ENCODE results near the gene C3orf52.

C3orf52 gene

GRCh38 chr3:112115806-112116383 is 29.7 kb downstream of the C3orf52 start:
- no peak for TF ChIP-seq JUND (IDR thresholded peaks at IDR 0.05; ENCODE audit: low read depth)
- no peak for DNase-seq (ENCODE audit: low read depth in 1 of 2, low spot score in 1 of 2)
- in situ Hi-C loops (cut with HindIII; ENCODE audit: low pct_unique_long_range_greater_than_20kb, low sequenced_read_pairs), result no loop called here

DNA sequence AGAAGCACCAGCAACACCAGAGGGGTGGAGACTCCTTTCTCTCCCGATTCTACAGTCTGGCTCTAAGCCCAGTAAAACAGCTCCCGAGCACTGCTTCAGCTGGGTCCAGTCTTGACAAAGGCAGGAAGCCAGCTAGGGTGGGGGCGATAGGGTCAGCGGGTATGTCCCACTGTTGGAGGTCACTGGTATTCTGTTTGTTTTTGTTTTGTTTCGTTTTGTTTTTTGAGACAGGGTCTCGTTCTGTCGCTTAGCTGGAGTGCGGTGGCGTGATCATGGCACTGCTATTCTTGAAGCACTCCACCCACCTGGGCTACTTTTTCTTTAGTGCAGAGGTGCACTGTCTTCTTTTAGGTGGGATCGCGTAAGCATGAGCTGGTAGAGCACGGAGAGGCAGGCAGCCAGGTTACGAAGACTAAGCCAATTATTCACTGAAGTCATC is 30.6 kb downstream of the C3orf52 start:
- TF ChIP-seq JUND (IDR thresholded peaks at IDR 0.05; ENCODE audit: low read depth), result no peak
- no peak for DNase-seq (ENCODE audit: low read depth in 1 of 2, low spot score in 1 of 2)
- in situ Hi-C loops (cut with HindIII; ENCODE audit: low pct_unique_long_range_greater_than_20kb, low sequenced_read_pairs), result no loop called here

GRCh38 chr3:112117415-112117814 is 31.2 kb downstream of the C3orf52 start:
- in situ Hi-C loops (cut with HindIII; ENCODE audit: low pct_unique_long_range_greater_than_20kb, low sequenced_read_pairs), result no loop called here
- no peak for TF ChIP-seq JUND (IDR thresholded peaks at IDR 0.05; ENCODE audit: low read depth)
- DNase-seq (ENCODE audit: low read depth in 1 of 2, low spot score in 1 of 2), result no peak

DNA sequence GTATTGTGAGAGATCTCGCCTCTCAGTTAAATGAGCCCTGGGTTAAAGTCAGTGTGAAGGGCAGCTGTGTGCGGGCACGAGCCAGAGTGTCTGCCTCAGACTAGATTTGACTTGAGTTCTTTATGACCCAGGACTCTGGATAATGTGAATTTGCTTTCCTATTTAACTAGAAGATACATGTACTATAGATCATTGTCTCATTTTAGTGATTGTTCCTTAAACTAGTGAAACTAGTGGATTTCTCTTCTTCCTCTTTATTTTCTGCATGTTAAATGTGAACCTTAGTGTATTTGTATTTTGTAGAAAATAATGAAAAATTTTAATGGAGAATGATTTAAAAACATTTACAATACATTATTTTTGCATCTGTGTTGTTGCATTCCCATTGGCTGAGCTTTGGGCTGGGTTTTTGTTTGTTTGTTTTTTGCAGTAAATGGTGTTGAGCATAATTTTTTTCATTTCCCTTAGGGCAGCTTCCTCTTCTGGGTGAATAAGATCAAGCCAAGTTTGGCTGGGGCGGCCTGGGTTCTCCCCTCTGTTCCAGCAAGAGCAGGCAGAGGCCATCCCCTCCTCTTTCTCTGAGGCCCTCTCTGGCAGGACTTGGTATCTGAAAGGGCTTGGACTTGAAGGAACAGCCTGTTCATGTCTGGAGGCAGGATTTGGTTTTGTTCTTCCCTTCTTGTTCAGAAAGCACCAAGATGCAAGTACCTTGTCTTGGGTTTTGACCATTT is 31.8 kb downstream of the C3orf52 start:
- TF ChIP-seq JUND (IDR thresholded peaks at IDR 0.05; ENCODE audit: low read depth), result no peak
- in situ Hi-C loops (cut with HindIII; ENCODE audit: low pct_unique_long_range_greater_than_20kb, low sequenced_read_pairs), result no loop called here
- no peak for DNase-seq (ENCODE audit: low read depth in 1 of 2, low spot score in 1 of 2)

DNA sequence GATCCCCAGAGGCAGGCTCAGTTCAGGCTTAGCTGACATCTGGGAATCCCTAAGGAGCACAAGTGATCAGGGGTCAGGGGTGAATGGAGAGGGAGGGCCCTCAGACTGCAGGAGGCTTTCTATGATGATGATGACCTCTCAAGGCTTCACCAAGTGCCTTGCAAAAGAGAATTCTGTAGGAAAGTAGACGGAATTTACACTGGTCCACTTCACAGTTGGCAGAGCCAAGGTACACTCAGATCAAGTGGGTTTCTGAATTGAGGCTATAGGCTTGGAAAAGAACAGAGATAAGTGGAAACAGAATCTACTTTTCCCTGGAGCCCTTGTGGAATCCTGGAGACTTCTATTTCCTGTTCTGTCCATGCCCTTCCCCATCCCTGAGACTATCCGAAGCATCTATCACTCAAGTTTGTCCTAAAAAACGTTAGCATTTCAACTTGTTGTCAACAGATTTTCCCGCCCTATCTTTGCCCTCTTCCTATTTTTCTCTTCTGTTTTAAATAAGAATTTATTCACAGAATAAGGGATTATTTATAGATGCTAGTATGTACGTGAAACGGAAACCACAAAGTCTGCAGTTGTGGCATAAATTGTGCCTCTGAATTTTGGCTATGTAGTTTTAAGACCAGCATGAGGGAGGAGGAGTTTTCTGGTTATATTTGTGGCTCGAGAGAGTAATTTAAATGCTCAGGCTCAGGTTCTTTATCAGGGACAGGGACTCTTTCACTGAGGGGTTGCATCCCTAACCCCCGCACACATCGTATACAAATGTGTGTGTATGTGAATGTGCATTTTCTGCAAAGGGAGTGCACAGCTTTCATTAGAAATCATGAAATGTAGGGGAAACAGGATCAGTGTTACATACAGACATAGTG is 34.0 kb downstream of the C3orf52 start:
- no peak for DNase-seq (ENCODE audit: low read depth in 1 of 2, low spot score in 1 of 2)
- no peak for TF ChIP-seq JUND (IDR thresholded peaks at IDR 0.05; ENCODE audit: low read depth)
- in situ Hi-C loops (cut with HindIII; ENCODE audit: low pct_unique_long_range_greater_than_20kb, low sequenced_read_pairs), result no loop called here

GRCh38 chr3:112121577-112122547 is 35.7 kb downstream of the C3orf52 start:
- in situ Hi-C loops (cut with HindIII; ENCODE audit: low pct_unique_long_range_greater_than_20kb, low sequenced_read_pairs), result no loop called here
- TF ChIP-seq JUND (IDR thresholded peaks at IDR 0.05; ENCODE audit: low read depth), result no peak
- no peak for DNase-seq (ENCODE audit: low read depth in 1 of 2, low spot score in 1 of 2)

- no peak for TF ChIP-seq JUND (IDR thresholded peaks at IDR 0.05; ENCODE audit: low read depth)
- in situ Hi-C loops (cut with HindIII; ENCODE audit: low pct_unique_long_range_greater_than_20kb, low sequenced_read_pairs), result no loop called here
- no peak for DNase-seq (ENCODE audit: low read depth in 1 of 2, low spot score in 1 of 2)
Measured at GRCh38 chr3:112122870-112123269, 36.7 kb downstream of the C3orf52 start.

DNA sequence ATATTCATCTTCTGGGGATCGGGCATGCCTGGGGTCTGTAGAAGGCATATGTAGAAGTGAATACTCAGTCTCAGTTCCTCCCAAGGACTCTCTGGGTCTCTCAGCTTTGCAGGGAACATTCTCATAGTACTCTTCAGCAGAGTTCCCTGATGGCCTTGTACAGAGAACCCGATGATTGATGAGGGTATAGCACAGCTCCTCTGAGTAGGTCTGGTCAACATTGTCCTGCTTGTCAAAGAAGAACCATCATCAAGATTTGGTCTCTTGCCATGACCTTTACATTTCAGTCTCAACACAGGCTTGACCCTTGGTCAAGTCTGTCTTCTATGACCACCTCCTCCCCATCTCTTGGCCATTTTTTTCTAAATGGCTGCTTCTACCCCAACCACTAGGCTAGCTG is 37.4 kb downstream of the C3orf52 start:
- TF ChIP-seq JUND (IDR thresholded peaks at IDR 0.05; ENCODE audit: low read depth), result no peak
- in situ Hi-C loops (cut with HindIII; ENCODE audit: low pct_unique_long_range_greater_than_20kb, low sequenced_read_pairs), result no loop called here
- DNase-seq (ENCODE audit: low read depth in 1 of 2, low spot score in 1 of 2), result no peak

GRCh38 chr3:112124907-112125607 is 38.9 kb downstream of the C3orf52 start:
- no peak for TF ChIP-seq JUND (IDR thresholded peaks at IDR 0.05; ENCODE audit: low read depth)
- DNase-seq (ENCODE audit: low read depth in 1 of 2, low spot score in 1 of 2), result no peak
- in situ Hi-C loops (cut with HindIII; ENCODE audit: low pct_unique_long_range_greater_than_20kb, low sequenced_read_pairs), result no loop called here

DNA sequence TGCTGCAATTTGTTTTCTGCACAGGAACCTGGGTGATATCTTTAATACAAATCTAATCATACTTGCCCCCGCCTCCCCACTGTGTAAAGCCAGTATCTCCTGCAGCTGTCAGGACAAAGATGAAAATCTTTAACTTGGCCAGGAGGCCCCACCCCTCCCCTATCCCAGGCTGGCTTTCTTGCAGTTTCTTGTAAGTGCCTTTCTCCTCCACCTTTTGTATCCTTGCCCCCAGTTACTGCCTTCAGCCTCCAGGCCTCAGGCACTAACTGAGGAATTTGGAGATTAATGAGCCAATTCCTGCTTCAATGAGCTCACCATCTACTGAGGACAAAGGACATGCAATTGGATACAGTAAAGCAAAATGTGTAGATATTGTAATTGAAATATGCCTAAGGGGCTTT is 40.3 kb downstream of the C3orf52 start:
- no peak for DNase-seq (ENCODE audit: low read depth in 1 of 2, low spot score in 1 of 2)
- in situ Hi-C loops (cut with HindIII; ENCODE audit: low pct_unique_long_range_greater_than_20kb, low sequenced_read_pairs), result no loop called here
- TF ChIP-seq JUND (IDR thresholded peaks at IDR 0.05; ENCODE audit: low read depth), result no peak
